KMS-11 (cell line): ENCODE measurements around the gene ZBTB7C.

ENCODE experiments used
- H2AFZ ChIP-seq: fragments of 200-600 bp; sonication (generic); 2 replicates; pipeline ENCODE4 v1.6.1; 2016; ENCODE audit warnings: antibody characterized with exemption, mixed run types, low read depth
- H3K27ac ChIP-seq: fragments of 200-600 bp; sonication (generic); 2 replicates; pipeline ENCODE4 v1.6.1; 2016; ENCODE audit warnings: mild to moderate bottlenecking, mixed run types
- H3K27me3 ChIP-seq: fragments of 200-600 bp; sonication (generic); 2 replicates; pipeline ENCODE4 v1.6.1; 2017; ENCODE audit warnings: mild to moderate bottlenecking, low read depth, mixed run types, moderate library complexity; ENCODE audit not compliant: insufficient read depth
- H3K36me3 ChIP-seq: fragments of 200-600 bp; sonication (generic); 2 replicates; pipeline ENCODE4 v1.6.1; 2017; ENCODE audit warnings: mild to moderate bottlenecking, mixed run types; ENCODE audit not compliant: insufficient read depth
- H3K4me1 ChIP-seq: fragments of 200-600 bp; sonication (generic); 2 replicates; pipeline ENCODE4 v1.6.1; 2016; ENCODE audit warnings: mild to moderate bottlenecking, low read depth, mixed run types; ENCODE audit not compliant: poor library complexity, severe bottlenecking
- H3K4me2 ChIP-seq: fragments of 200-600 bp; sonication (generic); 2 replicates; pipeline ENCODE4 v1.7.0; 2016; ENCODE audit warnings: mild to moderate bottlenecking, mixed run types
- H3K4me3 ChIP-seq: fragments of 200-600 bp; sonication (generic); IDR thresholded peaks from 2 replicates; pipeline ENCODE4 v1.6.1; 2017; ENCODE audit warnings: low read depth, low read length, mixed read lengths; ENCODE audit not compliant: insufficient read depth
- H3K79me2 ChIP-seq: fragments of 200-600 bp; sonication (generic); 2 replicates; pipeline ENCODE4 v1.6.1; 2016; ENCODE audit warnings: low read depth, mixed run types; ENCODE audit not compliant: insufficient read depth
- H3K9ac ChIP-seq: fragments of 200-600 bp; sonication (generic); 2 replicates; pipeline ENCODE4 v1.6.1; 2016; ENCODE audit warnings: mild to moderate bottlenecking, mixed run types
- H4K20me1 ChIP-seq: fragments of 200-600 bp; sonication (generic); 2 replicates; pipeline ENCODE4 v1.6.1; 2016; ENCODE audit warnings: mild to moderate bottlenecking, mixed run types; ENCODE audit not compliant: insufficient read depth
- CTCF ChIP-seq: fragments of 200-600 bp; sonication (generic); conservative IDR thresholded peaks from 2 replicates; pipeline ENCODE4 v1.6.1; 2017; ENCODE audit warnings: low read depth, mild to moderate bottlenecking, antibody characterized with exemption, low read length, moderate library complexity, mixed read lengths

The ZBTB7C gene

GRCh38 chr18:48007955-48008701, 401.1 kb downstream of the ZBTB7C start:
- Histone ChIP-seq H3K27ac (no peak overlapping the region), H3K4me2 (peak overlapping the region; percentile 55), H3K36me3 (no peaks in the 10 kb centered on the region), H3K4me1 (no peaks in the 10 kb centered on the region), H3K79me2 (no peaks in the 10 kb centered on the region), H4K20me1 (no peaks in the 10 kb centered on the region), H3K9ac (no peak overlapping the region), H3K27me3 (no peaks in the 10 kb centered on the region), H2AFZ (peak overlapping the region; percentile 78), H3K4me3 (no peak overlapping the region)
- TF ChIP-seq CTCF: no peak; the same call in 1 of the 2 replicates

DNA sequence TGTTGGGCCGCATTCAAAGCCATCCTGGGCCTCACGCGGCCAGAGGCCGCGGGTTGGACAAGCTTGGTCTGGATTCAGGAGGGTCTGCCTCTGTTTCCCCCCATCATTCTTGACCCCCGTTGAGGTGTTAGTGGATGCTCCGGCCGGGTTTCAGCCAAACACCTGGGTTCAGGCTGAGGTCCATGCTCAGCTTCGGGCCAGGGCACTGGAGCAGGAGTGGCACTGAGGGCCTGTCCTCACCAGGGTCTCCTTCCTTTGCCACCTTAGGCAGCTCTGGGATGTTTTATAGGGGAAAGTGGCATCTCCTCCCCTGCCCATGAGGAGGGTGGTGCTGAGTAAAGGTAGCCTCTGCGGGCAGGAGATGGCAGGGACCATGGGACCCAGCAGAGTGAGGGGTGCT, 401.8 kb downstream of the ZBTB7C start:
- no peaks in the 10 kb centered on the region for H3K79me2 ChIP-seq
- H3K36me3 ChIP-seq: no peaks in the 10 kb centered on the region
- H3K4me3 ChIP-seq: no peak overlapping the region
- peak overlapping the region; percentile 19; the same call in 1 of the 2 replicates for H3K4me2 ChIP-seq
- peak overlapping the region; percentile 78; the same call in 1 of the 2 replicates for H2AFZ ChIP-seq
- no peaks in the 10 kb centered on the region for H3K27me3 ChIP-seq
- H4K20me1 ChIP-seq: no peaks in the 10 kb centered on the region
- no peak overlapping the region for H3K9ac ChIP-seq
- H3K4me1 ChIP-seq: no peaks in the 10 kb centered on the region
- no peak overlapping the region for H3K27ac ChIP-seq
- TF ChIP-seq CTCF: no peak

- no peak for TF ChIP-seq CTCF
- Histone ChIP-seq H3K79me2 (no peaks in the 10 kb centered on the region), H3K9ac (no peak overlapping the region), H3K4me3 (no peak overlapping the region), H3K36me3 (no peaks in the 10 kb centered on the region), H3K4me1 (no peaks in the 10 kb centered on the region), H4K20me1 (no peaks in the 10 kb centered on the region), H3K27me3 (no peaks in the 10 kb centered on the region), H3K4me2 (no peak overlapping the region), H3K27ac (no peak overlapping the region), H2AFZ (no peak overlapping the region)
Measured at GRCh38 chr18:48006415-48007175, 402.6 kb downstream of the ZBTB7C start.

DNA sequence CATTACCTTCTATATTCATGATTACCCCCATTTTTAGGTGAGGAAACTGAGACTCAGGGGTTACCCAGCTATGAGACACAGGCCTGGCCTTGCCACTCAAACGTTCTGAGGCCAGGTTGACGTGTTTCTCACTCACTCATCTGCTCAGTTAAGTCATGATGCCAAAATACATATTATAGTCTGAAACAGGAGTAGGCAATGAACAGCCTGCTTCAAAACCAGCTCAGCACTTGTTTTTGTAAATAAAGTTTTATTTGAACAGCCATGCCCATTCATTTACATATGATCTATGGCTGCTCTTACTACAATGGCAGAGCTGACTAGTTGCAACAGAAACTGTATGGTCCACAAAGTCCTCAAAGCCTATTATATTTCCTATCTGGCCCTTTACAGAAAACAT, 404.6 kb downstream of the ZBTB7C start:
- Histone ChIP-seq H3K27ac (no peak overlapping the region), H3K27me3 (no peaks in the 10 kb centered on the region), H2AFZ (no peak overlapping the region), H3K4me2 (no peak overlapping the region), H3K36me3 (no peaks in the 10 kb centered on the region), H3K9ac (no peak overlapping the region), H3K4me1 (no peaks in the 10 kb centered on the region), H3K79me2 (no peaks in the 10 kb centered on the region), H4K20me1 (no peaks in the 10 kb centered on the region), H3K4me3 (no peak overlapping the region)
- TF ChIP-seq CTCF: no peak
